Bronchial epithelial cell (primary cell): ENCODE results near the gene CAPS2. TPM values are rescaled to one million over a fixed set of nuclear protein-coding genes. Genes with fewer than 3 reads are reported as not detected.

ENCODE experiments used
- DNase-seq: peaks from one replicate; pipeline ENCODE4 v3.0.0-alpha.2; 2010; ENCODE audit warnings: low read depth
- FAIRE-seq: peaks from 2 replicates; lab custom pipeline; 2011; peaks lifted over from hg19 to GRCh38; lab: Jason Lieb, UNC
- H3K27me3 ChIP-seq: 2 replicates; pipeline ENCODE4 v1.5.1; 2011; ENCODE audit warnings: low read length; ENCODE audit not compliant: control insufficient read depth, insufficient read depth
- H3K36me3 ChIP-seq: 2 replicates; pipeline ENCODE4 v1.5.1; 2011; ENCODE audit warnings: low read length; ENCODE audit not compliant: control insufficient read depth, insufficient read depth
- H3K4me3 ChIP-seq: 2 replicates; pipeline ENCODE4 v1.5.1; 2011; ENCODE audit warnings: mild to moderate bottlenecking, low read depth, low read length, control low read depth
- total RNA-seq: library from RNA; depleted of rRNA; stranded (reverse); fragments of >200 nt; gene quantifications from 2 replicates; pipeline ENCODE4 v1.2.1, GENCODE V29; 2014
- TF ChIP-seq, protein P1 (sequence below): IDR thresholded peaks from 2 replicates; pipeline ENCODE4 v1.5.1; 2011; ENCODE audit warnings: mild to moderate bottlenecking, moderate library complexity, low read length, control low read depth, inconsistent platforms; ENCODE audit not compliant: insufficient read depth, severe bottlenecking

Gene CAPS2
- total RNA-seq, 1 donor from 2014 or later = 1.1 TPM

DNA sequence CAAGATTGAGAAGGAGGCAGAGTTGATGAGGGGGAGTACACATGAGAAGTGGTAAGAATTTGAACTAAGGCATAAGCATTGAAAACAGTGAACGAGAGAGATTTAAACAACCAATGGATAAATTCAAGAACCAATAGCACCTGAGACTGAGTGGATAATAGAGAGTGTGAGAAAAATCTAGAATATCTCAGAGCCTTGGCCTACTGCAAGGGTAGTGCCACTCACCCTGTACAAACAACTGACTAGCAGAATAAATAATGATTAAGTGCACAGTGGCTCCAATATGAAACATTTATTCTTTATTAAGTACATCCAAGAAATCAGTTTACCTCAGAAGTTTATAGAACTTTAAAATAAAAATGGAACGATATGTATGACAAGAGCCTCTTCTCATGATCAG is 54.4 kb downstream of the CAPS2 start:
- no peak for DNase-seq

DNA sequence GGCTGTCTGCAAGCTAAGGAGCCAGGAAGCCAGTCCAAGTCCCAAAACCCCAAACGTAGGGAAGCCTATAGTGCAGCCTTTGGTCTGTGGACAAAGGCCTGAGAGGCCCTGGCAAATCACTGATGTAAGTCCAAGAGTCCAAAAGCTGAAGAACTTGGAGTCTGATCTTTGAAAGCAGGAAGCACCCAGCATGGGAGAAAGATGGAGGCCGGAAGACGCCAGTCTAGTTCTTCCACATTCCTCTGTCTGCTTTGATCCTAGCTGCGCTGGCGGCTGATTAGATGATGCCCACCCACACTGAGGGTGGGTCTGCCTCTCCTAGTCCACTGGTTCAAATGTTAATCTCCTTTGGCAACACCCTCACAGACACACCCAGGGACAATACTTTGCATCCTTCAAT is 58.5 kb downstream of the CAPS2 start:
- Histone ChIP-seq H3K36me3 (no peaks in the 10 kb centered on the region), H3K27me3 (no peaks in the 10 kb centered on the region), H3K4me3 (no peak overlapping the region)
- no peak for DNase-seq
- TF ChIP-seq, protein P1, sequence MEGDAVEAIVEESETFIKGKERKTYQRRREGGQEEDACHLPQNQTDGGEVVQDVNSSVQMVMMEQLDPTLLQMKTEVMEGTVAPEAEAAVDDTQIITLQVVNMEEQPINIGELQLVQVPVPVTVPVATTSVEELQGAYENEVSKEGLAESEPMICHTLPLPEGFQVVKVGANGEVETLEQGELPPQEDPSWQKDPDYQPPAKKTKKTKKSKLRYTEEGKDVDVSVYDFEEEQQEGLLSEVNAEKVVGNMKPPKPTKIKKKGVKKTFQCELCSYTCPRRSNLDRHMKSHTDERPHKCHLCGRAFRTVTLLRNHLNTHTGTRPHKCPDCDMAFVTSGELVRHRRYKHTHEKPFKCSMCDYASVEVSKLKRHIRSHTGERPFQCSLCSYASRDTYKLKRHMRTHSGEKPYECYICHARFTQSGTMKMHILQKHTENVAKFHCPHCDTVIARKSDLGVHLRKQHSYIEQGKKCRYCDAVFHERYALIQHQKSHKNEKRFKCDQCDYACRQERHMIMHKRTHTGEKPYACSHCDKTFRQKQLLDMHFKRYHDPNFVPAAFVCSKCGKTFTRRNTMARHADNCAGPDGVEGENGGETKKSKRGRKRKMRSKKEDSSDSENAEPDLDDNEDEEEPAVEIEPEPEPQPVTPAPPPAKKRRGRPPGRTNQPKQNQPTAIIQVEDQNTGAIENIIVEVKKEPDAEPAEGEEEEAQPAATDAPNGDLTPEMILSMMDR = no peak
- FAIRE-seq = no peak

More for the DNA sequence above, 54.4 kb downstream of the CAPS2 start:
- H3K27me3 ChIP-seq = no peaks in the 10 kb centered on the region
- TF ChIP-seq, protein P1 = no peak
- no peak for FAIRE-seq
- no peaks in the 10 kb centered on the region for H3K36me3 ChIP-seq
- no peak overlapping the region for H3K4me3 ChIP-seq

DNA sequence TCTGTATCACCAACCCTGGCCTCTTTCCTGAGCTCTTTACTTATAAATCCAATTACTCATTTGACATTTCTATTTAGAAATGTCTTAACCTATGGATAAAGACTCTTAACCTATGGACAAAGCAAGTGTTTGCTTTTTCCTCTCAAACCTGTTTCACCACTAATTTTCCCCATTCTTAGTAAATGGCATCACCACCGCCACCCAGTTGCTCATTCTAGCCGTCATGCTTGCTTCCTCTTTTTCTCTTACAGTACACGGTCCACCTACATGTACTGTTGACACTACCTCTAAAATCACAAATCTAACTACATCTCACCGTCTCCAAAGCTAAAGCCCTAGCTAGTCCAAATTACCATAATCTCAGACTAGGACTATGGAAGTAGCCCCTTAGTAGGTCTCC is 60.0 kb downstream of the CAPS2 start:
- no peak overlapping the region for H3K4me3 ChIP-seq
- DNase-seq (peak; percentile 83), FAIRE-seq (no peak)
- no peaks in the 10 kb centered on the region for H3K27me3 ChIP-seq
- H3K36me3 ChIP-seq = no peaks in the 10 kb centered on the region
- TF ChIP-seq, protein P1 = no peak

DNA sequence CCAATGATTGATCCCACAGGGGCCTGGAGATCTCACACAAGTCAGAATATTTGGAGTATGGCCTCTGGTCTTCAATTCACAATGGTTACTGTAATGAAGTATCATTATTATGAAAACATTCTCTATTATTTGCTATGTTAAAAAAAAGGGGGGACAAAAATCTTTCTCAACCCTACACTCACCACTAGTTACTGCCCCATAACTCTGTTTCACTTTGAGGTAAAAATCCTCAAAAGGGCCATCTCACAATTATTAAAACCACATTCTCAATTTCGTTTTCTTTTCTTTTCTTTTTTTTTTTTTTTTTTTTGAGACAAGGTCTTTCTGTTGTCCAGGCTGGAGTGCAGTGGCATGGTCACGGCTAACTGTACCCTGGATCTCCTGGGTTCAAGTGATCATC is 60.9 kb downstream of the CAPS2 start:
- no peak overlapping the region for H3K4me3 ChIP-seq
- H3K36me3 ChIP-seq = no peaks in the 10 kb centered on the region
- TF ChIP-seq, protein P1 = no peak
- DNase-seq (no peak), FAIRE-seq (no peak)
- no peaks in the 10 kb centered on the region for H3K27me3 ChIP-seq

DNA sequence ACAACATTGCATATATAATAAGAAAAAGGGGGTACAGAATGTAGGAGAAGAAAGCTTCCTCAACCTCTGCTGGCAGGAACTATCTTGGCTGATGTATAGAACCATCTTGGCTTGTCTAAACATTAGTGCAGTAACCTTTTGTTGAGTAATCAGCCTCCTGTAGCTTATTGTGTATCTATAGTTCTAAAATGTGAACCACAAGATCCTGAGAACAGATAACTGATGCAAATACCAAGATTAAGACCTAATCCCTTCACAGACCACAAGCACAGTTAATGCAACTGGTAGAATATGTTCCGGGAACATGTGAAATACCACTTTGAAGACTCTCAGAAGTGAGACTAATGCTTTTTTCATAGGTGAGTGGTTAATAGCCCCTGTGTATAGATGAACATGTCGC is 69.8 kb downstream of the CAPS2 start:
- Histone ChIP-seq H3K27me3 (no peaks in the 10 kb centered on the region), H3K36me3 (no peaks in the 10 kb centered on the region), H3K4me3 (no peak overlapping the region)
- no peak for DNase-seq
- FAIRE-seq = no peak
- TF ChIP-seq, protein P1 = no peak

DNA sequence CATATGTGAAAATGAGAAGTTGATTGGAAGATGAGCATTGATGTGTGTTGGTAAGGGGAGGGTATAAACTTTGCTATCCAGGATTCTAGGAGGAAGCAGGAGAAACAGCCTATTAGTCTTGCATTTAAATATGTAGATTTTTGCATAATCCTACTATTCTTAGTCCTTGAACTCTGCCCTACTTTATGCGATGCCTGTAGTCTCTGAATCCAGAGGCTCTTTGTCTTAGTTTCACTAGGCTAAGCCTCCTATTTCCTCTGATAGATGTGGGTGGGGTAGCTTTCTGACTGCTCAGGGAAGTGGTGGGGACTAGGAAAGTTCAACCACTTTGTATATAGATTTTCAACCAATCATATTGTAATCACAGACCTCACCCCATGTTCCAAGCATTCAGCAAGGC is 71.0 kb downstream of the CAPS2 start:
- FAIRE-seq = no peak
- no peaks in the 10 kb centered on the region for H3K36me3 ChIP-seq
- TF ChIP-seq, protein P1 = no peak
- H3K4me3 ChIP-seq = no peak overlapping the region
- no peak for DNase-seq
- no peaks in the 10 kb centered on the region for H3K27me3 ChIP-seq
